ENCODE data around the gene UGT1A8. TPM values are rescaled to one million over a fixed set of nuclear protein-coding genes. Genes with fewer than 3 reads are reported as not detected.

UGT1A8 gene
- total and polyA plus RNA-seq, 2 donors (not counting 1 experiment from before 2014, with no cell fraction given), result not detected

DNA sequence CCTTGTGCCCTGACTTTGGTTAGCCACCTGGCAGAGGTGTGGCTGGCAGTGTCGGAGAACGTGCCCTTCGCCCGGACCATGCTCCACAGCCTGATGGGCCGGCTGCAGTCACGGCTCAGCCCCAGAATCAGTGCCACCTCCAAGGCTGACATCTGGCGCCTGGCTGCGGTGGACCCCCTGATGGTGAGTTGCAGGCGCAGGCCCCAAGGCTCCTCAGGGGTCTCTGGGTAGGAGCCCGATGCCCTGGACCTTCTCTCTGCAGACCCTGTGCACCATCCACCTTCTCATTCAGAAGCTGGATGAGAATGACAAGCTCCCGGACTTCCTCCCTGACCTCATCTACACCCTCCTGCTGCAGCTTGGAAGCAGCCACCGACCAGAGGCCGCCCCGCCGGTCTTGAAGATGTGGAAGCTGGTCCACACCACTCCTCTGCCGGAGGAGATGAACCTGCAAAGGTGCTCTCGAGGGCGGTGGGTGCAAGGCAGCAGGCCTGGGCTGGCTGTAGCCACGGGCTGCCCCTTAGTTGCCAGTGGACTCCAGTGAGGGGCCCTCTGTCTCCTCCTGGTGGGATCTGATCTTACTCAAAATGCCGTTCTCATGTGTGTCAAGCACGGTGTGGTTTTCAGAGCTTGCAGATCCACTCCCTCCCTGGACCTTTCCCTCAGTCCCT is 204.8 kb downstream of the UGT1A8 start:
- ChIA-PET POLR2A (no interaction called here), CTCF (no interaction called here)
- Histone ChIP-seq H3K4me1 (ENCODE audit: control insufficient read depth in 2 of 2, insufficient read depth in 2 of 2, low read length in 2 of 2) (no peaks in the 10 kb centered on the region), H3K27ac (ENCODE audit: low read length in 2 of 2) (no peak overlapping the region), H3K36me3 (replicated peaks in 1 of 2; ENCODE audit: control extremely low read depth in 1 of 2, control insufficient read depth in 1 of 2, extremely low read depth in 1 of 2, insufficient read depth in 2 of 2, low read length in 1 of 2) (no peaks in the 10 kb centered on the region), H3K27me3 (replicated peaks in 1 of 4; ENCODE audit: control extremely low read depth in 1 of 4, control insufficient read depth in 3 of 4, insufficient read depth in 4 of 4, low read length in 3 of 4) (no peaks in the 10 kb centered on the region), H3K9me3 (ENCODE audit: control extremely low read depth in 1 of 3, control insufficient read depth in 2 of 3, insufficient read depth in 1 of 3, low read length in 2 of 3) (no peaks in the 10 kb centered on the region), H3K9ac (ENCODE audit: low read length) (no peak overlapping the region), H2AFZ (ENCODE audit: insufficient read depth, low read depth, low read length, poor library complexity, severe bottlenecking) (no peak overlapping the region), H3K4me3 (ENCODE audit: control extremely low read depth in 1 of 5, extremely low read depth in 1 of 5, insufficient read depth in 1 of 5, low read depth in 2 of 5, low read length in 4 of 5) (no peak overlapping the region), H3K4me2 (replicated peaks; ENCODE audit: low read depth, low read length, poor library complexity, severe bottlenecking) (no peak overlapping the region), H4K20me1 (ENCODE audit: control insufficient read depth, insufficient read depth, low read length, poor library complexity, severe bottlenecking) (no peaks in the 10 kb centered on the region), H3K79me2 (ENCODE audit: control insufficient read depth, insufficient read depth, low read length) (no peaks in the 10 kb centered on the region)
- intact Hi-C loops (cut with micrococcal nuclease), result no loop called here
- H3K4me1 Mint-ChIP-seq, result no peaks in the 10 kb centered on the region
- TF ChIP-seq EZH2 (IDR thresholded peaks at IDR 0.05; ENCODE audit: borderline replicate concordance, insufficient read depth, low read depth, low read length, poor library complexity, severe bottlenecking), result no peak
- TF ChIP-seq, protein P1, sequence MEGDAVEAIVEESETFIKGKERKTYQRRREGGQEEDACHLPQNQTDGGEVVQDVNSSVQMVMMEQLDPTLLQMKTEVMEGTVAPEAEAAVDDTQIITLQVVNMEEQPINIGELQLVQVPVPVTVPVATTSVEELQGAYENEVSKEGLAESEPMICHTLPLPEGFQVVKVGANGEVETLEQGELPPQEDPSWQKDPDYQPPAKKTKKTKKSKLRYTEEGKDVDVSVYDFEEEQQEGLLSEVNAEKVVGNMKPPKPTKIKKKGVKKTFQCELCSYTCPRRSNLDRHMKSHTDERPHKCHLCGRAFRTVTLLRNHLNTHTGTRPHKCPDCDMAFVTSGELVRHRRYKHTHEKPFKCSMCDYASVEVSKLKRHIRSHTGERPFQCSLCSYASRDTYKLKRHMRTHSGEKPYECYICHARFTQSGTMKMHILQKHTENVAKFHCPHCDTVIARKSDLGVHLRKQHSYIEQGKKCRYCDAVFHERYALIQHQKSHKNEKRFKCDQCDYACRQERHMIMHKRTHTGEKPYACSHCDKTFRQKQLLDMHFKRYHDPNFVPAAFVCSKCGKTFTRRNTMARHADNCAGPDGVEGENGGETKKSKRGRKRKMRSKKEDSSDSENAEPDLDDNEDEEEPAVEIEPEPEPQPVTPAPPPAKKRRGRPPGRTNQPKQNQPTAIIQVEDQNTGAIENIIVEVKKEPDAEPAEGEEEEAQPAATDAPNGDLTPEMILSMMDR (IDR thresholded peaks at IDR 0.05), result no peak
- DNase-seq (no peak), ATAC-seq (ENCODE audit: low read depth) (no peak)
- H3K27ac Mint-ChIP-seq, result no peak overlapping the region
- peaks cover 1% of the 10 kb centered on the region for H3K9me3 Mint-ChIP-seq (ENCODE audit: insufficient read depth)
- WGBS (ENCODE audit: insufficient coverage), result 92% methylated on average over 21 of the region's 21 CpGs
- peaks cover 9% of the 10 kb centered on the region for H3K27me3 Mint-ChIP-seq
- H3K4me3 Mint-ChIP-seq, result no peak overlapping the region

Other genes starting within 250 kb of the UGT1A8 start
- 37.0 and 42.6 TPM in 2 replicates for gene USP40, start 50.9 kb upstream of the UGT1A8 start, total RNA-seq
- gene USP40, start 50.9 kb upstream of the UGT1A8 start, polyA plus RNA-seq, result 19.8 and 21.0 TPM in 2 replicates
- gene UGT1A10, start 18.8 kb downstream of the UGT1A8 start, total RNA-seq, result not detected in 2 replicates
- not detected in 2 replicates for gene UGT1A10, start 18.8 kb downstream of the UGT1A8 start, polyA plus RNA-seq
- gene UGT1A9, start 54.3 kb downstream of the UGT1A8 start, total RNA-seq, result not detected in 2 replicates
- not detected in 2 replicates for gene UGT1A9, start 54.3 kb downstream of the UGT1A8 start, polyA plus RNA-seq
- not detected in 2 replicates for gene UGT1A7, start 64.3 kb downstream of the UGT1A8 start, total RNA-seq
- not detected in 2 replicates for gene UGT1A7, start 64.3 kb downstream of the UGT1A8 start, polyA plus RNA-seq
- gene UGT1A6, start 75.3 kb downstream of the UGT1A8 start, total RNA-seq, result not detected in 2 replicates
- not detected in 2 replicates for gene UGT1A6, start 75.3 kb downstream of the UGT1A8 start, polyA plus RNA-seq
- not detected in 2 replicates for gene UGT1A5, start 95.3 kb downstream of the UGT1A8 start, total RNA-seq
- gene UGT1A5, start 95.3 kb downstream of the UGT1A8 start, polyA plus RNA-seq, result not detected in 2 replicates
- not detected in 2 replicates for gene UGT1A4, start 101.1 kb downstream of the UGT1A8 start, total RNA-seq
- not detected in 2 replicates for gene UGT1A4, start 101.1 kb downstream of the UGT1A8 start, polyA plus RNA-seq
- gene UGT1A3, start 111.4 kb downstream of the UGT1A8 start, total RNA-seq, result not detected in 2 replicates
- not detected in 2 replicates for gene UGT1A3, start 111.4 kb downstream of the UGT1A8 start, polyA plus RNA-seq
- not detected in 2 replicates for gene UGT1A1, start 142.6 kb downstream of the UGT1A8 start, total RNA-seq
- gene UGT1A1, start 142.6 kb downstream of the UGT1A8 start, polyA plus RNA-seq, result not detected in 2 replicates
- not detected in 2 replicates for gene MROH2A, start 160.7 kb downstream of the UGT1A8 start, total RNA-seq
- not detected in 2 replicates for gene MROH2A, start 160.7 kb downstream of the UGT1A8 start, polyA plus RNA-seq
- gene HJURP, start 236.9 kb downstream of the UGT1A8 start, total RNA-seq, result 0.42 and 0.73 TPM in 2 replicates
- gene HJURP, start 236.9 kb downstream of the UGT1A8 start, polyA plus RNA-seq, result 0.65 and 0.73 TPM in 2 replicates

Measured in B cell (primary cell).